ENCODE data around the gene AGPAT2. TPM values are rescaled to one million over a fixed set of nuclear protein-coding genes. Genes with fewer than 3 reads are reported as not detected.

The AGPAT2 gene
- total RNA-seq = 42.3 and 45.0 TPM in 2 replicates

GRCh38 chr9:136686794-136687711 lies at the start of gene AGPAT2:
Gene AGPAT2 (minus strand): TSS chr9:136687457. CDS start chr9:136687357, 100 bp downstream.

GRCh38 chr9:136711751-136712689 lies 24.8 kb upstream of the AGPAT2 start, which contains the start of gene DIPK1B:
Gene DIPK1B (plus strand): TSS chr9:136712572. CDS start chr9:136712666, 94 bp downstream.

GRCh38 chr9:136662656-136663581 lies 24.3 kb downstream of the AGPAT2 start, which contains the start of gene EGFL7:
Gene EGFL7 (plus strand): TSS chr9:136662916. CDS start chr9:136668283, 5,367 bp downstream.

Other genes starting within 250 kb of the AGPAT2 start
- 6.2 and 8.0 TPM in 2 replicates for gene INPP5E, start 247.6 kb downstream of the AGPAT2 start, total RNA-seq
- 56.2 and 64.3 TPM in 2 replicates for gene SEC16A, start 204.4 kb downstream of the AGPAT2 start, total RNA-seq
- 17.6 and 23.4 TPM in 2 replicates for gene NOTCH1, start 141.4 kb downstream of the AGPAT2 start, total RNA-seq
- gene EGFL7, start 24.5 kb downstream of the AGPAT2 start, total RNA-seq = 32.2 and 35.9 TPM in 2 replicates
- 5.4 and 9.2 TPM in 2 replicates for gene DIPK1B, start 25.1 kb upstream of the AGPAT2 start, total RNA-seq
- not detected in 2 replicates for gene LCN10, start 55.5 kb upstream of the AGPAT2 start, total RNA-seq
- not detected in 2 replicates for gene LCN6, start 61.1 kb upstream of the AGPAT2 start, total RNA-seq
- not detected in 2 replicates for gene LCN8, start 70.8 kb upstream of the AGPAT2 start, total RNA-seq
- gene LCN15, start 77.1 kb upstream of the AGPAT2 start, total RNA-seq = not detected in 2 replicates
- gene TMEM141, start 103.9 kb upstream of the AGPAT2 start, total RNA-seq = 43.6 and 52.5 TPM in 2 replicates
- 0.39 and 1.1 TPM in 2 replicates for gene CCDC183, start 108.9 kb upstream of the AGPAT2 start, total RNA-seq
- gene RABL6, start 120.5 kb upstream of the AGPAT2 start, total RNA-seq = 38.4 and 41.8 TPM in 2 replicates
- gene AJM1, start 155.0 kb upstream of the AGPAT2 start, total RNA-seq = 1.1 and 1.4 TPM in 2 replicates
- gene PHPT1, start 162.0 kb upstream of the AGPAT2 start, total RNA-seq = 109 TPM in 2 replicates
- gene MAMDC4, start 164.9 kb upstream of the AGPAT2 start, total RNA-seq = 0.37 and 0.78 TPM in 2 replicates
- gene EDF1, start 178.9 kb upstream of the AGPAT2 start, total RNA-seq = 418 and 434 TPM in 2 replicates
- 3.9 and 5.9 TPM in 2 replicates for gene TRAF2, start 199.1 kb upstream of the AGPAT2 start, total RNA-seq